COLO668 (cell line): ENCODE measurements around the gene CNOT2.

Source experiments
- DNase-seq: peaks from one replicate; lab custom pipeline; 2025; ENCODE audit not compliant: unreplicated experiment; lab: John Stamatoyannopoulos, UW

The CNOT2 gene

GRCh38 chr12:70251661-70252060 lies 8.4 kb downstream of the CNOT2 start:
- no peak for DNase-seq

GRCh38 chr12:70252832-70253231 lies 9.6 kb downstream of the CNOT2 start:
- no peak for DNase-seq

DNA sequence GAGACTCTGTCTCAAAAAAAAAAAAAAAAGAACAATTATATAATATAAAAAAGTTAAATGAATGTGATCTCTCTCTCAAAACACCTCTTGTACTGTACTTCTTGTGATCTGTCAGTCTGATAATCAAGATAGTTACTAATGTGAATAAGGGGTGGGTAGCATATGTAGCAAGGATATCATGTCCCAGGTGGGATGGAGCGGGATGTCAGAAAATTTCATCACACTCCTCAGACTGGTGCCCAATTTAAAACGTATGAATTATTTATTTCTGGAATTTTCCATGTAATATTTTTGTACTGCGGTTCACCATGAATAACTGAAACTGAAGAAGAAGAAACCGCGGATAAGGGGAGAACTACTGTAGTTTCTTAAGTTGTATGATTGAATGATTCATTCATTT lies 11.0 kb downstream of the CNOT2 start:
- DNase-seq = no peak

DNA sequence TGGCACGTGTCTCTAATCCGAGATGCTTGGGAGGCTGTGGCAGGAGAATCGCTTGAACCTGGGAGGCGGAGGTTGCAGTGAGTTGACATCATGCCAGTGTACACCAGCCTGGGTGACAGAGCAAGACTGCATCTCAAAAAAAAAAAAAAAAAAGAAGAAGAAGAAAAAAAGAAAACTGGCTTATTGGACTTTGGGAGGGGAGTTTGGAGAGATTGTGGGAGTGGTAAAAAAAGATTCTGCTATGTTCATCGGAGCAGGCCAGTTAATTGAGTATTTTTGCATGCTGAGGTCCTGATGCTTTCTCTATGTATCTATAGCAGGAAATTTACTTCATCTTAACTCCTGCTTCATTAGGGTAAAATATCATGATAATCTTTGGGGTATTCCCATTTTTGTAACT lies 11.6 kb downstream of the CNOT2 start:
- DNase-seq = no peak

DNA sequence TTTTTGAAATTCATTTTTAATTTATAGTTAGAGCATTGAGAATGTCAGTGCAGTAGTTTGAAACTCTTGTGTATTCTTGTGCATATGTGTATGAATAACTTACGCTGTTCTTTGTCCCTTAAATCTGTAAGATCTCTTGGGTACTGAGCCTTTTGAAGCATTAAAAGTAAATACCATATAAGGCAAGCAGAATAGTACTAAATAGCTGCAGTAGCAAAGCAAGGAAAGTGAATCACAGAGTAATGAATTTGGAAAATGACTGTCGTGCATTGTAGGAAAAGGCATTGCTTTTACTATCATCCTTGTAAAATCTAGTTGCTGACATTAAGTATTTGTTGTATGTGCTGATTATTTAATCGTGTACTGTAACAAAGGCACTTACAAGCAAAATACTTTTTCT lies 12.1 kb downstream of the CNOT2 start:
- DNase-seq = no peak

DNA sequence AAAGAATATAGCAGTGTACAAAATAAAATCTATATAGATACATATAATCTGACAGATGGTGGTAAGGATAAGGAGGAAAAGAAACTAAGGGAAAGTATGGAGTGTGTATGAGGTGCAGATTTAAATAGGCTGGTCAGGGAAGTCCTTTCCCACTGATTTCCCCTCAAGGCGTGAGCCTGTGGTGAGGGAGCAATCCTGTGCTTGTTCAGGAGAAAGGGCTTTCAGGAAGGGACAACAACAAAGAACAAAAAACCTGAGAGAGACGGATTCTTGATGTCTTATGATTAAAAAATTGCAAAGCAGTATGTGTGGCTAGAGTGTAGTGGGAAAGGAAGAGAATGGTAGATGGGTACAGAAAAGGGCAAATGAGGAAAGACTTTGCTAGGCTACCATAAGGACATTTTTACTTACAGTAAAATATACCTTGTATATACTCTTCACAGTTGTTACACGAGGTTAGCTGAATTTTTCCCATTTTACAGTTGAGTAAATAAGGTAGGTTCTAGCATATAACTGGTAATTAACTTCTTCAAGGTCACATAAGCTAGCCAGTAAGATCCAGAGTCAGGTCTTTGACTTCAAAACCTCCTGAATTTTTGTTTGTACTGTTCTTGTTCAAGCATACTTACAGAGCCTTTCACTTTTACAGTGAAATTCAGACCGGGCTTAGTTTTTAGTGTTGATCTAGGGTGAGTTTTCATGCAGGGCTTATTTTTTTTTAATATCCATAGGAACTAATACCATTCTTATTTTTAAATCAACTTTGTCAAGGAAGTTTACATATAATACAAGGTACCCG lies 15.6 kb downstream of the CNOT2 start:
- DNase-seq = no peak

DNA sequence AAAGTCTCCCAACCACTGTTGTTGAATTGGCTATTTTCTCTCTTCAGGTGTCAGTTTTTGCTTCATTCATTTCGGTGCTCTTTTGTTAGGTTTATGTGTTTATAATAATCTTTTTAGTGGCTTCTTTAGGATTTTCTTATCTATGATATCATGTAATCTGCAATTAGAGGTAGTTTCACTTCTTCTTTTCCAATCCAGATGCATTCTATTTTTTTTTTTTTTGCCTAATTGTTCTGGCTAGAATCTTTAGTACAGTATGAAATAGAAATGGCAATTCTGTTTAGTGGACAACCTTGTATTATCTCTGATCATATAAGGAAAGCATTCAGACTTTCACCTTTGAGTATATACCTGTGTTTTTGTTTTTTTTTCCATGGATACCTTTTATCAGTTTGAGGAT lies 17.4 kb downstream of the CNOT2 start:
- no peak for DNase-seq

DNA sequence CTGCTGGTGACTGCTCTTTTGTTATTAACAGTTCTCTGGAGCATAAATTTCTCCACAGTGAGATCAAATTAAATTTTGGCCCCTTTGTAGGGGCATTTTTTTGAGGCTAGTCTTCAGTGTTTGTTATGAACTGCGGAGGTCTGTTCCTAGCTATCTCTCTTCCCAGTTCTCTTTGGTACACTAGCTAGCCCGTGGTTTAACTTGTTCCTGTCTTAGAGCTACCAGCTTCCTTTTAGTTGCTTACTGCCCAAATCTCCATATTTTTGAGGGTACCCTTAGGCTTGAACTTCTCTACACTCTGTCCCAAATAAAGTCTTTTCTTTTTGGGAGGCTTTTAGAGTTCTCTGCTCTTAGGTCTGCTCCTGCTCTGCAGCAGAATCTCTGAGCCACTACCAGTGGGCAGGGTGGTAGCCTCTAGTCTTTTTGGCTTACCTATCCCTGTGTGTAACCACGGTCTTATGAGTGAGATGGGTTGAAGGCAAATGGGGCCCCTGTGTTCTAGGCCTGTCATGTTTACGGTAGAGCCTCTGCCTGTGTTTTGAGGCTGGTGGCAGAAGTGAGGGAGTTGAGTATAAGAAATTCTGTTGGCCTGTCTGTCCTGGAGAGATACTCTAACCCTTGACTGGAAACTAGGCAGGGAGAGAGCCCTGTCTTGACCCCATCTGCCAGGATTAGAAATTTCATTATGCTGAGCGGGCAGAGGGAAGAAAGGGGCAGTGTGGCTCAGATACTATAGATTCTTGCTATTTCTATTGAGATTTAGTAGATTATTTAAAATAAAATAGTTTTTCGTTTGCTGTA lies 21.0 kb downstream of the CNOT2 start:
- no peak for DNase-seq

DNA sequence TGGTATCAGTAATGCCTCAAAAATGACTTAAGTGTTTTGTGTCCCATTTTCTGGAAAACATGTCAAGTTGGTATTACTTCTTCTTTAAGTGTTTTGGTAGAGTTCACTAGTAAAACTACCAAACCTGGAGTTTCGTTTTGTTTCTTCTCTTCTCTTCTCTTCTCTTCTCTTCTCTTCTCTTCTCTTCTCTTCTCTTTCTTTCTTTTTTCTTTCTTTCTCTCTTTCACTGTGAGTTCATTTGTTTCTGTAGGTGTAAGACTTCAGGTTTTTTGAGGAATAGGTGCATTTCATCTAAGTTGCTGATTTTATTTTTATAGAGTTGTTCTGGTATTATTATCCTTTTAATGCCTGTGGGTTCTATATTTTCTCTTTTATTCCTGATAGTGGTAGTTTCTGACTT lies 21.9 kb downstream of the CNOT2 start:
- no peak for DNase-seq

DNA sequence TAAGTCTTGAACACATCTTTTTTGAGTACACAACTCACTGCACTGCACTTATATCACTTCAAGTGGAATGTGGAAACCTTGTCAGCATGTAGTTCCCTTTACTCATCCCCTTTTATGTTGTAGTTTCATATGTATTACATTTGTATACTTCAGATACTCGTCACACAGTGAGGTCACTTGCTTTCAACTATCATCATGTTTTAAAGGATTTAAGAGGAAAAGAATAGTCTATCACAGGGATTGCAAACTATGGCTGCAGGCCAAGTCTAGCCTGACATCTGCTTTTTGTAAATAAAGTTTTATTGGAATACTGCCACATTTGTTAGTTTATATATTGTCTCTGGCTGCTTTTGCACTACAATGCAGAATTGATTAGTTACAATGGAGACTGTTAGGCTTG lies 24.3 kb downstream of the CNOT2 start:
- no peak for DNase-seq

DNA sequence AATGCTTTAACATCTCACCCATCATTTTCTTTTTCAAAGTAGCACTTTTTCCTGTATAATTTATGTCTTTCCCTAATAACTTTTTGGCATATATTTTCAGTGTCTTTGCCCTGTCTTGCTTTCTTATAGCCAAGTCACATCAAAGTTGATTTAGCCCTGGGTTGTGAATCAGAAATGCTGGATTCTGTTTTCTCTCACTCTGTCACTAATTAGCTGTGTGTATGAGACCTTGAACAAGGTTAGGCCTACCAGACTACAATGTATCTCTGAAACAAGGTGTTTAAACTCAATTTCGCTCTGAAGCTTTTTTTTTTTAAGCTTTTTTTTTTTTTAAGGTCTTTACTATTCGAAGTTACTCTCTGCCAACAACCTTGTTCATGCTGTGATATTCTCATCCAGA lies 25.7 kb downstream of the CNOT2 start:
- no peak for DNase-seq

DNA sequence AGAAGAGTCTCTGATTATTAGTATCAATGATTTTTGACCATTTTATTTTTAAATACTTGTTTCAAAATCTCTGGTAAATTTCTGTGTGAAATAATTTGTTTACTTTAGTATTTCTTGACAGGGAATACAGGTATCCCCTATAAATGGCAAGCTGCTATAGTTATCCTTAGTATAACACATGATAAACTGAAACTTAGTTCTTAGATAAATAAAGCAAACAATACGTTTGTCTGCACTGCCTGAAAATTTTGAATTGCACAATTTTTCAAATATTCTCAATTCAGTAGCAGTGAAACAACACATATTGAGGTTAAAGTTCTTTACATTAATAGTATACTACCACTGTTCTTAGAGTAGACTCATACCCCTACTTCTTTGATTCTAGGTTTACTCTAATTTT lies 26.9 kb downstream of the CNOT2 start:
- no peak for DNase-seq

- DNase-seq = no peak
Measured at GRCh38 chr12:70271025-70271424, 27.8 kb downstream of the CNOT2 start.

DNA sequence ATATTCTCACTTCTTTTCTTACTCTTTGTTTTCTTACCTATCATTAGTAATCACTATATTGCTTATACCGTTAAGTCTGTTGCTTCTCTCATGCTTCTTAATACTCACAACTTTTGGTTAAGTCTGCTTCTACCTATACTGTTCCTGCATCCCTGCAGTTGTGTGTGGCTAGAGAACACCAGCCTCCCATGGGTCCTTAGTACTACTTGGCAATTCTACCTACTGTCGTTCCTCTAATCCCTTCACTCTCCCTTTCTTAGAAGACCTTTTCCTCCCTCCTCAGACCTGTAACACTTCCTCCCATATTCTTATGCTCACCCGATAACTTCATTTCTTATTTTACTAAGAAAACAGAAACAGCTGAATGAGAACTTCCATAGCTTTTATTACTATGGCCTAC lies 29.3 kb downstream of the CNOT2 start:
- no peak for DNase-seq

GRCh38 chr12:70275045-70275444 lies 31.8 kb downstream of the CNOT2 start:
- no peak for DNase-seq

DNA sequence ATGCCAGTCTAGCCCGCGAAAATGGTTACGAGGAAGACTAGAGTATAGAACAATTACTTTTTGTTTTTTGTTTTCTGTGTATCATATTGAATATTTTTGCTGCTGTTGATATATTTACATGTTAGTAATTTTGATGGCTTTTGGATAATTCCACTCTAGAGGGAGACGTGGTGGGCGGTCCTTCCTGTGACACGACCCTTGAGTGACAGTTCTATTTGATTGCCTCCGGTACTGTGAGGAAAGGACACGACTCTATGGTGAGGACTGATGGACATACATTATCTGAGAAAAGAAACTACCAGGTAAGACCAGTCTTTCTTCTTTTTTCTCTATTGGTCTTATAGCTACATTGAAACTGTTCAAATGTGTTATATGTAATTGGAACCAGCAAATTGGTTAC lies 34.7 kb downstream of the CNOT2 start:
- DNase-seq = no peak

GRCh38 chr12:70278945-70279344 lies 35.7 kb downstream of the CNOT2 start:
- no peak for DNase-seq

- DNase-seq = no peak
Measured at GRCh38 chr12:70283232-70283631, 40.0 kb downstream of the CNOT2 start.

DNA sequence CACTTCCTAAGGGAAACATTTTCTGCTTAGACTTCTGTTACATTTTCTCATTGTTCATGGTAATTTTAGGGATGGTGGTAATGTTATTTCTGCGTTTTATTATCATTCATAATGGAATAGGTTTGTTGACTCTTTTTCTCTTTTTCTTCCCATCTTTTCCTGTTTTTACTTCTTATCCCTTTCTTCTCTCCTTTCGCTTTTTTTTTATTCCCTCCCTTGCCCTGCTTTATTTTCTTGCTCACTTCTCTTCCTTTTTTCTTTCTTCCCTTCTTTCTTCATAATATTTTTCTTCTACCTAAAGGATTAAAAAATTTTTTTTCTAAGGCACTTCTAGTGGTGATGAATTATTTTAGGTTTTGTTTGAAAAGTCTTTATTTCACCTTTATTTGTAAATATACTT lies 45.6 kb downstream of the CNOT2 start:
- DNase-seq = no peak

GRCh38 chr12:70290116-70290515 lies 46.9 kb downstream of the CNOT2 start:
- DNase-seq = no peak

- DNase-seq = no peak
Measured at GRCh38 chr12:70292017-70292776, 49.0 kb downstream of the CNOT2 start.
